ENCODE results near the gene ZNF573.

DNA sequence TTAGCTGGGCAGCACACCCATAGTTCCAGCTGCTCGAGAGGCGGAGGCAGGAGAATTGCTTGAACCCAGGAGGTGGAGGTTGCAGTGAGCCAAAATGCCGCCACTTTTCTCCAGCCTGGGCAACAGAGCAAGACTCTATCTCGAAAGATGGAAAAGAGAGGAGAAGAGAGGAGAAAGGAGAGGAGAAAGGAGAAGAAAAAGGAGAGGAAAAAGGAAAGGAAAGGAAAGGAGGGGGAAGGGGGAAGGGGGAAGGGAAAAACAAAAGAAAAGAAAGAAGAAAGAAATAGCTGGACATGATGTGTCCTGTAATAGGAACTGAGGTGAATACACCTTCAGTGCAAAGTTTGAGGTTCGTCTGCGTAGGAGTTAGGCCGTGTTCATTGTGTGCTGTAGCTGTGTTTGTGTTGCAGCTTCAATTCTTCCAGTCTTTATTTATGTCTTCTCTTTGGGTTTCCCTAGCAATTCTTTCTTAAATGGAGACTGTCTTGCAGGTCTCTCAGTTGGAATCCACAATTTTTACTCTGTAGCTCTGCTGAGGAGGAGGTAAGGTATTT is 73.3 kb downstream of the ZNF573 start:
- TF ChIP-seq, protein P1, sequence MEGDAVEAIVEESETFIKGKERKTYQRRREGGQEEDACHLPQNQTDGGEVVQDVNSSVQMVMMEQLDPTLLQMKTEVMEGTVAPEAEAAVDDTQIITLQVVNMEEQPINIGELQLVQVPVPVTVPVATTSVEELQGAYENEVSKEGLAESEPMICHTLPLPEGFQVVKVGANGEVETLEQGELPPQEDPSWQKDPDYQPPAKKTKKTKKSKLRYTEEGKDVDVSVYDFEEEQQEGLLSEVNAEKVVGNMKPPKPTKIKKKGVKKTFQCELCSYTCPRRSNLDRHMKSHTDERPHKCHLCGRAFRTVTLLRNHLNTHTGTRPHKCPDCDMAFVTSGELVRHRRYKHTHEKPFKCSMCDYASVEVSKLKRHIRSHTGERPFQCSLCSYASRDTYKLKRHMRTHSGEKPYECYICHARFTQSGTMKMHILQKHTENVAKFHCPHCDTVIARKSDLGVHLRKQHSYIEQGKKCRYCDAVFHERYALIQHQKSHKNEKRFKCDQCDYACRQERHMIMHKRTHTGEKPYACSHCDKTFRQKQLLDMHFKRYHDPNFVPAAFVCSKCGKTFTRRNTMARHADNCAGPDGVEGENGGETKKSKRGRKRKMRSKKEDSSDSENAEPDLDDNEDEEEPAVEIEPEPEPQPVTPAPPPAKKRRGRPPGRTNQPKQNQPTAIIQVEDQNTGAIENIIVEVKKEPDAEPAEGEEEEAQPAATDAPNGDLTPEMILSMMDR (IDR thresholded peaks at IDR 0.05) = no peak
- TF ChIP-seq EP300 (IDR thresholded peaks at IDR 0.05) (no peak), POLR2AphosphoS5 (IDR thresholded peaks at IDR 0.05) (no peak), POLR2A (IDR thresholded peaks at IDR 0.05) (no peak)
